Measurements from ENCODE around the gene TBL1Y.

GRCh38 chrY:6977783-6978182 is 67.3 kb downstream of the TBL1Y start:
- TF ChIP-seq CTCF (IDR thresholded peaks at IDR 0.05 in 2 of 3, conservative IDR thresholded peaks at IDR 0.05 in 1 of 3; ENCODE audit: borderline replicate concordance in 1 of 3, insufficient read depth in 1 of 3, low read depth in 2 of 3, low read length in 2 of 3), result no peak
- no peak for TF ChIP-seq ATF3 (IDR thresholded peaks at IDR 0.05)
- TF ChIP-seq POLR2A (IDR thresholded peaks at IDR 0.05; ENCODE audit: borderline replicate concordance, extremely low read depth, insufficient read depth, insufficient read length), result no peak
